Neural progenitor cell (in vitro differentiated cells): ENCODE measurements around the gene LRRTM4.

Experiments used
- EZH2 ChIP-seq: fragments of 200-600 bp; sonication (generic); IDR thresholded peaks from 2 replicates; pipeline ENCODE4 v1.6.1; 2017; ENCODE audit warnings: antibody characterized with exemption, mild to moderate bottlenecking, moderate library complexity
- EZH2phosphoT487 ChIP-seq: fragments of 200-600 bp; sonication (generic); IDR thresholded peaks from 2 replicates; pipeline ENCODE4 v1.6.1; 2017; ENCODE audit warnings: antibody characterized with exemption
- TF ChIP-seq, protein P1 (sequence below): fragments of 200-600 bp; sonication (generic); IDR thresholded peaks from 2 replicates; pipeline ENCODE4 v1.5.1; 2017; ENCODE audit warnings: antibody characterized with exemption, mild to moderate bottlenecking

DNA sequence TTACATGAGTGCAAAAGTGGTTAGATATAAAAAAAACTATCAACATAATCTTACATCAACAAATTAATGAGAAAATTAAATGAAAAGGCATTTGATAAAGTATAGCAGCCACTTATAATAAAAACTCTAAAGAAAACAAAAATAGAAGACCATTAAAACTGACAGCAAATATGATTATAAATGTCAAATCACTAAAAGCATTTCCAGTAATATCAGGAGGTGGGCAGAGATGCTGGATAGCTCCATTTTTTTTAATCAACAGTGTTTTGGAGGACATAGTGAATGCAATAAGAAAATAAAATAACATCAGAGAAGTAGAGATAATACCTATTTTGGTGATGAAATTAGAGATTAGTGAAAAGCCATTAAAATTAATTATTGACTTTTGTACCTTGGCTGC lies 173.4 kb downstream of the LRRTM4 start:
- TF ChIP-seq, protein P1, sequence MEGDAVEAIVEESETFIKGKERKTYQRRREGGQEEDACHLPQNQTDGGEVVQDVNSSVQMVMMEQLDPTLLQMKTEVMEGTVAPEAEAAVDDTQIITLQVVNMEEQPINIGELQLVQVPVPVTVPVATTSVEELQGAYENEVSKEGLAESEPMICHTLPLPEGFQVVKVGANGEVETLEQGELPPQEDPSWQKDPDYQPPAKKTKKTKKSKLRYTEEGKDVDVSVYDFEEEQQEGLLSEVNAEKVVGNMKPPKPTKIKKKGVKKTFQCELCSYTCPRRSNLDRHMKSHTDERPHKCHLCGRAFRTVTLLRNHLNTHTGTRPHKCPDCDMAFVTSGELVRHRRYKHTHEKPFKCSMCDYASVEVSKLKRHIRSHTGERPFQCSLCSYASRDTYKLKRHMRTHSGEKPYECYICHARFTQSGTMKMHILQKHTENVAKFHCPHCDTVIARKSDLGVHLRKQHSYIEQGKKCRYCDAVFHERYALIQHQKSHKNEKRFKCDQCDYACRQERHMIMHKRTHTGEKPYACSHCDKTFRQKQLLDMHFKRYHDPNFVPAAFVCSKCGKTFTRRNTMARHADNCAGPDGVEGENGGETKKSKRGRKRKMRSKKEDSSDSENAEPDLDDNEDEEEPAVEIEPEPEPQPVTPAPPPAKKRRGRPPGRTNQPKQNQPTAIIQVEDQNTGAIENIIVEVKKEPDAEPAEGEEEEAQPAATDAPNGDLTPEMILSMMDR: no peak
- TF ChIP-seq EZH2phosphoT487 (no peak), EZH2 (no peak)
